Endodermal cell (in vitro differentiated cells): ENCODE measurements around the gene BCCIP. TPM values are rescaled to one million over a fixed set of nuclear protein-coding genes. Genes with fewer than 3 reads are reported as not detected.

Experiments
- DNase-seq: peaks from one replicate; pipeline ENCODE4 v3.0.0-alpha.2; 2017
- H3K27ac ChIP-seq: 2 replicates; pipeline ENCODE4 v1.5.1; 2013; ENCODE audit warnings: mild to moderate bottlenecking, low read depth, low read length, moderate library complexity
- H3K27me3 ChIP-seq: 2 replicates; pipeline ENCODE4 v1.6.1; 2013; ENCODE audit warnings: mild to moderate bottlenecking, low read length, moderate library complexity; ENCODE audit not compliant: insufficient read depth, control insufficient read depth, poor library complexity, severe bottlenecking
- H3K36me3 ChIP-seq: 2 replicates; pipeline ENCODE4 v1.7.0; 2013; ENCODE audit warnings: mild to moderate bottlenecking, low read length, moderate library complexity; ENCODE audit not compliant: control insufficient read depth, insufficient read depth
- H3K4me1 ChIP-seq: one replicate; pipeline ENCODE4 v1.7.0; 2013; ENCODE audit warnings: low read length; ENCODE audit not compliant: control insufficient read depth, insufficient read depth
- H3K4me3 ChIP-seq: 2 replicates; pipeline ENCODE4 v1.5.1; 2013; ENCODE audit warnings: mild to moderate bottlenecking, low read length, moderate library complexity
- H3K9ac ChIP-seq: 2 replicates; pipeline ENCODE4 v1.6.1; 2013; ENCODE audit warnings: mild to moderate bottlenecking, low read length, moderate library complexity; ENCODE audit not compliant: poor library complexity, severe bottlenecking; ENCODE audit errors: extremely low read depth
- H3K9me3 ChIP-seq: 2 replicates; pipeline ENCODE4 v1.6.1; 2013; ENCODE audit warnings: mild to moderate bottlenecking, low read length, moderate library complexity; ENCODE audit not compliant: control insufficient read depth
- H3K27ac Mint-ChIP-seq: 2 replicates; pipeline ENCODE4 v1.8.0; 2020; ENCODE audit warnings: mixed read lengths
- H3K27me3 Mint-ChIP-seq: 2 replicates; pipeline ENCODE4 v1.8.0; 2021; ENCODE audit warnings: mild to moderate bottlenecking, mixed read lengths; ENCODE audit not compliant: insufficient read depth
- H3K36me3 Mint-ChIP-seq: 2 replicates; pipeline ENCODE4 v1.8.0; 2020; ENCODE audit warnings: low read depth, mixed read lengths
- H3K4me1 Mint-ChIP-seq: 2 replicates; pipeline ENCODE4 v1.8.0; 2020; ENCODE audit warnings: mixed read lengths
- H3K4me3 Mint-ChIP-seq: 2 replicates; pipeline ENCODE4 v1.8.0; 2020; ENCODE audit warnings: mild to moderate bottlenecking, moderate library complexity, mixed read lengths
- H3K9me3 Mint-ChIP-seq: 2 replicates; pipeline ENCODE4 v1.8.0; 2020; ENCODE audit warnings: mild to moderate bottlenecking, mixed read lengths
- WGBS, 2 experiments: methylation state at CpG; one replicate each; pipeline versions ENCODE4 v1.1.5 to v1.1.7; 2013; ENCODE audit warnings: missing lambda C conversion rate in 2 of 2, mixed read lengths in 1 of 2; ENCODE audit not compliant: insufficient coverage in 1 of 2, insufficient read length in 1 of 2; 5-methylcytosine and 5-hydroxymethylcytosine counted together
- total RNA-seq, 2 donors: library from RNA; stranded (reverse); fragmentation: NEBNext Ultra II Directional in 1 of 2; extraction: Animal tissue kit (Norgen Biotek cat#: 25700) in 1 of 2; gene quantifications; 2 replicates in 1 of 2; 3 replicates in 1 of 2; pipeline ENCODE4 v1.2.1, GENCODE V29; 2021
- TF ChIP-seq, protein P1 (sequence below): fragments of 200-600 bp; sonication (generic); conservative IDR thresholded peaks from 2 replicates; pipeline ENCODE4 v1.5.0; 2021; ENCODE audit warnings: antibody characterized with exemption, mild to moderate bottlenecking

The BCCIP gene
- total RNA-seq, 2 donors from 2014 or later = 84.4 to 93.8 TPM

DNA sequence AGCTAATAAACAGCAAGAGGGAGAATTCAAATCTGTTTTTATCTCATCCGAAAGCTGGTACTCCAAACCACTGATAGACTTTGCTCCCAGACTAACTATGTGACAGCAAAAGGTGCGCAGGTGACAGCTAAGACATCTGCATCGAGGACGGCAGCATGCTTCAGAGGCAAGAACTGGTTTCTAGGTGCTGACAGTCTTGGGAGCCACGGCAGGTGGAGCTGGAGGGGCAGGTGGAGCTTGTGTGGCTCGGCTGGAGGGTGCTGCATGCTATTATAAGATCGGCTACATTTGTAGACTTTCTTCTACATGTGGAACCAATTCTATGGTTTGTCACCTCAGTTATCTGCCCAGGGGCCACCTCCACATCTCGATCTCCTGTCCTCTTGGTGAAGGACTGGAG is 25.9 kb upstream of the BCCIP start:
- 94 to 97% methylated on average over 5 to 8 of the region's 8 CpGs for WGBS, 2 experiments
- H3K4me3 ChIP-seq = no peak overlapping the region

DNA sequence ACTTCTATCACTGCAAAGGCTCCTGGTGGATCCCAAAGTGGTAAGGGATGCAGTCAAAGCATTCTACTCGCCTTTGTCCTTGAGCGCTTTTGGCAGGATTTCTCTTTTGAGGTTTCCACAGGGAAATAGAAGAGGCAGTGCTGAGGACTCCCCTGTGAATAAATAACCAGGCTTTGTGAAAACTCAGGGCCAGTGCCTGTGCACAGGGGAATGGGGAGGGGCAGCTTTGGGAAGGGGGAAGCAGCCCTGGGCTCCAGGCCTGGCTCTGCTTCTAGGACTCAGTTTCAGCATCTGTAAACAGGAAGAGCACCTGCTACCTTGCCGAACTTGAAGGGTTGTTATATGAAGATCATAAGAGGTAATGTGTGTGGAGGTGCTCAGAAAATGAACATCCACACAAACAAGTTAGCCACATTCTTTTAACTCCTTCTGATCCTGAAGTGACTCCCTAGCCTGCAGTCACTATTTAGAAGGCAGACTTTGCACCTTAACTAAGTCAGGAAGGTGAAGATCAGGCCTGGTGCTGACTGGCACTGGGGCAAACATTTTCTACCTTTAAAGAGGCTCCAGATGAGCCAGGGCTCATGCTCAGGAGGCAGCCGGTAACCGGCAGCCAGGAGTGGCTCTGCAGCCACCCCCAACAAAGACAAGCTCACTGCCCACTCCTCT is 25.2 kb upstream of the BCCIP start:
- H3K4me1 ChIP-seq = peaks cover 9% of the 10 kb centered on the region
- WGBS, 2 experiments = 72 to 100% methylated on average over 2 to 4 of the region's 5 CpGs
- Mint-ChIP-seq H3K9me3 (no peaks in the 10 kb centered on the region), H3K4me3 (no peak overlapping the region), H3K4me1 (peaks cover 27% of the 10 kb centered on the region), H3K27ac (no peak overlapping the region), H3K27me3 (no peaks in the 10 kb centered on the region), H3K36me3 (peaks cover 27% of the 10 kb centered on the region)
- H3K27me3 ChIP-seq = no peaks in the 10 kb centered on the region
- no peak overlapping the region for H3K9ac ChIP-seq
- H3K4me3 ChIP-seq = no peak overlapping the region
- H3K9me3 ChIP-seq = no peaks in the 10 kb centered on the region
- H3K27ac ChIP-seq = no peak overlapping the region
- TF ChIP-seq, protein P1, sequence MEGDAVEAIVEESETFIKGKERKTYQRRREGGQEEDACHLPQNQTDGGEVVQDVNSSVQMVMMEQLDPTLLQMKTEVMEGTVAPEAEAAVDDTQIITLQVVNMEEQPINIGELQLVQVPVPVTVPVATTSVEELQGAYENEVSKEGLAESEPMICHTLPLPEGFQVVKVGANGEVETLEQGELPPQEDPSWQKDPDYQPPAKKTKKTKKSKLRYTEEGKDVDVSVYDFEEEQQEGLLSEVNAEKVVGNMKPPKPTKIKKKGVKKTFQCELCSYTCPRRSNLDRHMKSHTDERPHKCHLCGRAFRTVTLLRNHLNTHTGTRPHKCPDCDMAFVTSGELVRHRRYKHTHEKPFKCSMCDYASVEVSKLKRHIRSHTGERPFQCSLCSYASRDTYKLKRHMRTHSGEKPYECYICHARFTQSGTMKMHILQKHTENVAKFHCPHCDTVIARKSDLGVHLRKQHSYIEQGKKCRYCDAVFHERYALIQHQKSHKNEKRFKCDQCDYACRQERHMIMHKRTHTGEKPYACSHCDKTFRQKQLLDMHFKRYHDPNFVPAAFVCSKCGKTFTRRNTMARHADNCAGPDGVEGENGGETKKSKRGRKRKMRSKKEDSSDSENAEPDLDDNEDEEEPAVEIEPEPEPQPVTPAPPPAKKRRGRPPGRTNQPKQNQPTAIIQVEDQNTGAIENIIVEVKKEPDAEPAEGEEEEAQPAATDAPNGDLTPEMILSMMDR = no peak
- no peak for DNase-seq
- peaks cover 18% of the 10 kb centered on the region for H3K36me3 ChIP-seq

More for the DNA sequence above, 25.9 kb upstream of the BCCIP start:
- Mint-ChIP-seq H3K4me1 (peaks cover 27% of the 10 kb centered on the region), H3K27me3 (no peaks in the 10 kb centered on the region), H3K4me3 (no peak overlapping the region), H3K9me3 (no peaks in the 10 kb centered on the region), H3K27ac (no peak overlapping the region), H3K36me3 (peaks cover 29% of the 10 kb centered on the region)
- no peaks in the 10 kb centered on the region for H3K27me3 ChIP-seq
- TF ChIP-seq, protein P1 = no peak
- DNase-seq = no peak
- H3K27ac ChIP-seq = no peak overlapping the region
- H3K9me3 ChIP-seq = no peaks in the 10 kb centered on the region
- peaks cover 21% of the 10 kb centered on the region for H3K36me3 ChIP-seq
- H3K9ac ChIP-seq = no peak overlapping the region
- peaks cover 9% of the 10 kb centered on the region for H3K4me1 ChIP-seq

GRCh38 chr10:125799451-125800182 is 23.7 kb upstream of the BCCIP start:
- Mint-ChIP-seq H3K4me1 (peaks cover 27% of the 10 kb centered on the region), H3K27ac (peak overlapping the region; percentile 16), H3K27me3 (no peaks in the 10 kb centered on the region), H3K9me3 (no peaks in the 10 kb centered on the region), H3K36me3 (peaks cover 21% of the 10 kb centered on the region), H3K4me3 (peak overlapping the region; percentile 19)
- no peak for DNase-seq
- peaks cover 9% of the 10 kb centered on the region for H3K4me1 ChIP-seq
- no peak overlapping the region for H3K27ac ChIP-seq
- H3K4me3 ChIP-seq = no peak overlapping the region
- TF ChIP-seq, protein P1 = no peak
- peaks cover 17% of the 10 kb centered on the region for H3K36me3 ChIP-seq
- no peaks in the 10 kb centered on the region for H3K27me3 ChIP-seq
- H3K9ac ChIP-seq = no peak overlapping the region
- 90 to 100% methylated on average over 6 to 8 of the region's 8 CpGs for WGBS, 2 experiments
- H3K9me3 ChIP-seq = no peaks in the 10 kb centered on the region
